GM18505 (cell line): ENCODE data around the gene WNT2B.

ENCODE experiments used
- ATAC-seq: cut with Tn5 transposase; IDR thresholded peaks from one replicate; pipeline ENCODE4 v1.9.1; 2021; ENCODE audit not compliant: unreplicated experiment
- POLR2A ChIP-seq: IDR thresholded peaks from 4 replicates; pipeline ENCODE4 v1.6.1; 2011; ENCODE audit warnings: borderline replicate concordance; ENCODE audit not compliant: insufficient read depth, insufficient read length; ENCODE audit errors: extremely low read depth

The WNT2B gene

GRCh38 chr1:112488141-112488540, 20.6 kb upstream of the WNT2B start:
- no peak for TF ChIP-seq POLR2A
- no peak for ATAC-seq

GRCh38 chr1:112492076-112492475, 16.7 kb upstream of the WNT2B start:
- no peak for ATAC-seq
- TF ChIP-seq POLR2A = no peak

DNA sequence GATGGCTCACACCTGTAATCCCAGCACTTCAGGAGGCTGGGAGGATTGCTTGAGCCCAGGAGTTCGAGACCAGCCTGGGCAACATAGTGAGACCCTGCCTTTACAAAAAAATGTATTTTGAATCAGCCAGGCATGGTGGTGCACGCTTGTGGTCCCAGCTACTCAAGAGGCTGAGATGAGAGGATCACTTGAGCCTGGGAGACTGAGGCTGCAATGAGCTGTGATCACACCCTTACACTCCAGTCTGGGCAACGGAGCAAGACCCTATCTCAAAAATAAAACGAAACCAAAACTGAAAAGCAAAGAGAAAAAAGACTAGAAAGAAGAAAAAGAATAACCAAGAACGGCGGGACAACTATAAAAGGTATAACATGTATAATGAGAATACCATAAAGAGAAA, 15.4 kb upstream of the WNT2B start:
- no peak for ATAC-seq
- no peak for TF ChIP-seq POLR2A

GRCh38 chr1:112496290-112496689, 12.5 kb upstream of the WNT2B start:
- ATAC-seq = no peak
- TF ChIP-seq POLR2A = no peak

- no peak for ATAC-seq
- TF ChIP-seq POLR2A = no peak
Observed at GRCh38 chr1:112501810-112502641, 6.7 kb upstream of the WNT2B start.

GRCh38 chr1:112502826-112503225, 5.9 kb upstream of the WNT2B start:
- ATAC-seq = no peak
- no peak for TF ChIP-seq POLR2A

DNA sequence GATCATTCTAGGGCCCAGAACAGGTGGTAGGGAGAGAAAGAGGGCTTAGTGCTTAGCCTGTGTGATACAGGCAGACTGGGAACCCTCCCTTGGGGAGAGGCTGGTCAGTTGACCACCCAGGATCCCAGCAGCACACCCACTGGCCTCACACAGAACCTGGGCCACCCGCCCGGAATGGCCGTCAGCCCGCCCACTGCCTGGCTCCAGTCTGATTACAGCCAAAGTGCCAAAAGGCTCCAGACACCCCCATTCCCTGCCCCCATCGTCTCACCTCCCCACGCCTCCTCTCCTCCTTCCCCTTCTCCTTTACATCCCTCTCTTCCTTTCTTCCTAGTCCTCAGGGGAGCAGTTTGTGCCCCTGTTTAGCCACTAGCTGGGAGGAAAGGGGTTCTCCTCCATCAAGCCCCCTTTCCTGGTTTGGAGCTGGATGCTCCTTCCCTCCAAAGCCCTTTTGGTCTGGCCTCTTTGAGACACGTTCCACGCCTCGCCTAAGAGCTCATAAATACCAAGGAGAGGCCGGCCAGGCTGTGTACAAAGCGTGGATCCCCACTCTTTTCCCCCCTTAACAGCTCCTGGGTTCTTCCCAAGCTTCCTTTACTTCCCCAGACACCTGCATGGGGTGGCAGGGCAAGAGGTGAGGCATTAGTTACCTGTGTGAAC, 4.6 kb upstream of the WNT2B start:
- ATAC-seq = no peak
- no peak for TF ChIP-seq POLR2A

- no peak for ATAC-seq
- TF ChIP-seq POLR2A = no peak
Observed at GRCh38 chr1:112504661-112505399, 3.9 kb upstream of the WNT2B start.

DNA sequence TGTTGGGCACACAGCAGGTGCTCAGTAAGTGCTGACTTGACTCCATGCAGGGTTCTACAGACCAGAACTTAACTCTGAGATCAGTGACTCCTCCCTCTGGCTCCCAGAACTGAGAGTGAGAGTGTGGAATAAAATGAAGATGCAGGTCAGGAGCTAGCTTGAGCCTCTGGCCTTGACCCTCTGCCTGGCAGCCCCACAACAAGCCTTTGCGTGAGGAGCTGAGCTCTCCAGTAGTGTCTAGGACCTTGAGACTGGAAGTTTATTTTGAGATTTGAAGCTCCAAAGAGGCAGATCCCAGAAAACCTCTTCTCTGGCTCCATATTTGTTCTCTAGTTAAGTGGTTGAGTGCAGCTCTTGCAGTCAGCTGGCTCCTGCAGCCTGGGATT, 3.4 kb upstream of the WNT2B start:
- TF ChIP-seq POLR2A = no peak
- no peak for ATAC-seq

GRCh38 chr1:112505878-112506277, 2.9 kb upstream of the WNT2B start:
- no peak for ATAC-seq
- TF ChIP-seq POLR2A = no peak

DNA sequence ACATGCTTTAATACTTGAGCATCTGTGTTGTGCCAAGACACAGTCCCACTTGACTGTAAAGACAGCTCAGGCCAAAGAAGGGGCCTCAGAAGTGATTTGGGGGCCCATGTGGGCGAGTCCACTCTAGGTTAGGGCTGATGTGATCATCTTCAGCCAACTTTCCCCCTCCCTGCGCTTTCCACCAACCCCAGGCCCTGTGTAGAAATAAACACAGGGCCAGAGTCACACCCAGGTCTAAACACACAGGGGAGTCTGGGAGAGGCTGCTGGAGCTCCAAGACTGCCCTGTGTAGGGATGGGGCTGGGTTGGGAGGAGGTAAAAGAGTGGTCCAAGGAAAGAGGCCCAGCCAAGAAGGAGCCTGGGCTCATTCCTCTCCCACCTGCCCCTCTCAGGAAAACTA, 2.5 kb upstream of the WNT2B start:
- no peak for TF ChIP-seq POLR2A
- ATAC-seq = no peak

DNA sequence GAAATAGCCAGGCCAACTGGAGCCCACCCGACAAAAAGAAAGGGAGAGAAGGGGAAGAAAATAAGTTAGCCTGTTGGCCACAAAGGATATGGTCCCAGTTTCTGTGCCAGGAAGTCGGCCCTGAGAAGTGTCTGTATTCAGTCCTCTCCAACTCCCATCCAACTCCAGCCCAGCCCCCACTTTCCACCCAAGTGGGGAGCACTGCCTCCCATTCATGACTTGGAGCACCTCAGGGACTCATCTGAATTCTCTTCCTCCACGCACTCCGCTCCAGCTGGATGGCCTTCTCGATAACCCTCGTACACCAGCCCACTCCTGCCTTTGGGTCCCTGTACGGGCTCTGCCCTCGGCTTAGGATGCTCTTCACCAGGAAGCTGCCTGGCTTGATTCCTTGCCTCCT, 2.0 kb upstream of the WNT2B start:
- no peak for ATAC-seq
- TF ChIP-seq POLR2A = no peak

DNA sequence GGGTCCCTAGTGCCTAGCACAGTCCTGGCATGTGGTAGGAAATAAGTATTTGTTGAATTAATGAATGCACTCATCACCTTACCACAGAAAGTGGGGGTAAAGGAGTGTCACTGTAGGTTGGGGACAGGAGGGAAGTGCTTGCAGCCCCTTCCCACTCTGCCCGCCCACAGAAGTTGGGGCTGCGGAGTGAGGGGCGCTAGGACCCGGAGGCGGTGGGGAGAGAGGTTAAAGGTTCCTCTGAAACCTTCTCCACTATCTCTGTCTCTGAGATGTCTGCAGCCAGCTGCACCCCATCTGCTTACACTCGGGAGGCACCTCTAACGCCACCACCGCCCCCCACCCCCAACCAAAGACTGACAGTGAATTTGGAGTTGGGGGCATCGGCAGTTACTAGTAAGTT, 1.4 kb upstream of the WNT2B start:
- TF ChIP-seq POLR2A = no peak
- no peak for ATAC-seq

GRCh38 chr1:112507921-112508277, 866 bp upstream of the WNT2B start:
- ATAC-seq = no peak
- TF ChIP-seq POLR2A = no peak
